Measurements from ENCODE around the gene NAXD.
"Not testable (repeated sequence)": the region's sequence is repeated elsewhere in the genome, so short reads cannot be mapped to it uniquely, and the experiment has no call there.

The NAXD gene

GRCh38 chr13:110629735-110630134 lies 14.4 kb downstream of the NAXD start:
- no peak for DNase-seq

GRCh38 chr13:110630566-110631119 lies 15.3 kb downstream of the NAXD start:
- DNase-seq: no peak

- DNase-seq: not testable (repeated sequence)
These were observed 16.9 kb downstream of the NAXD start for GRCh38 chr13:110632255-110632654.

- DNase-seq: no peak
These were observed 18.4 kb downstream of the NAXD start for GRCh38 chr13:110633776-110634175.

GRCh38 chr13:110634558-110634957 lies 19.2 kb downstream of the NAXD start:
- DNase-seq: no peak

GRCh38 chr13:110635405-110636002 lies 20.2 kb downstream of the NAXD start:
- DNase-seq: no peak

GRCh38 chr13:110636053-110636475 lies 20.7 kb downstream of the NAXD start:
- no peak for DNase-seq

GRCh38 chr13:110636701-110637201 lies 21.4 kb downstream of the NAXD start:
- DNase-seq: no peak

GRCh38 chr13:110637275-110637674 lies 21.9 kb downstream of the NAXD start:
- no peak for DNase-seq

GRCh38 chr13:110637747-110638146 lies 22.4 kb downstream of the NAXD start:
- DNase-seq: no peak

GRCh38 chr13:110638257-110638656 lies 22.9 kb downstream of the NAXD start:
- no peak for DNase-seq

- DNase-seq: no peak
These were observed 23.8 kb downstream of the NAXD start for GRCh38 chr13:110638814-110639806.

- DNase-seq: no peak
These were observed 24.6 kb downstream of the NAXD start for GRCh38 chr13:110639935-110640334.

GRCh38 chr13:110640591-110641029 lies 25.3 kb downstream of the NAXD start:
- no peak for DNase-seq

- DNase-seq: no peak
These were observed 26.0 kb downstream of the NAXD start for GRCh38 chr13:110641055-110642015.

GRCh38 chr13:110642291-110642981 lies 27.1 kb downstream of the NAXD start:
- no peak for DNase-seq

GRCh38 chr13:110643324-110643723 lies 28.0 kb downstream of the NAXD start:
- no peak for DNase-seq

- DNase-seq: no peak
These were observed 28.6 kb downstream of the NAXD start for GRCh38 chr13:110643768-110644421.

- no peak for DNase-seq
These were observed 29.7 kb downstream of the NAXD start for GRCh38 chr13:110644892-110645521.

- no peak for DNase-seq
These were observed 30.4 kb downstream of the NAXD start for GRCh38 chr13:110645750-110646149.
